Epithelial cell of prostate (primary cell): ENCODE results near the gene AGBL3.
"Not testable (repeated sequence)": the region's sequence is repeated elsewhere in the genome, so short reads cannot be mapped to it uniquely, and the experiment has no call there.

Experiments used
- DNase-seq: peaks from one replicate; pipeline ENCODE4 v3.0.0-alpha.2; 2011; ENCODE audit warnings: low read depth, low spot score
- H3K27ac ChIP-seq: fragments of 450-650 bp; 2 replicates; pipeline ENCODE4 v1.5.1; 2017; ENCODE audit warnings: mild to moderate bottlenecking

AGBL3 gene

GRCh38 chr7:135074096-135074495 lies 87.8 kb downstream of the AGBL3 start:
- no peak for DNase-seq
- no peak overlapping the region for H3K27ac ChIP-seq

- H3K27ac ChIP-seq, result no peak overlapping the region
Observed at GRCh38 chr7:135074531-135074930, 88.2 kb downstream of the AGBL3 start.

GRCh38 chr7:135075716-135076115 lies 89.4 kb downstream of the AGBL3 start:
- no peak for DNase-seq
- no peak overlapping the region for H3K27ac ChIP-seq

More at GRCh38 chr7:135074531-135074930, 88.2 kb downstream of the AGBL3 start:
- DNase-seq, result no peak

- H3K27ac ChIP-seq, result no peak overlapping the region
- no peak for DNase-seq
Observed at GRCh38 chr7:135076882-135077281, 90.6 kb downstream of the AGBL3 start.

GRCh38 chr7:135077642-135078041 lies 91.3 kb downstream of the AGBL3 start:
- H3K27ac ChIP-seq, result no peak overlapping the region
- no peak for DNase-seq

GRCh38 chr7:135078051-135078450 lies 91.7 kb downstream of the AGBL3 start:
- no peak overlapping the region for H3K27ac ChIP-seq
- no peak for DNase-seq

GRCh38 chr7:135079068-135079467 lies 92.8 kb downstream of the AGBL3 start:
- no peak for DNase-seq
- no peak overlapping the region for H3K27ac ChIP-seq

- no peak for DNase-seq
- H3K27ac ChIP-seq, result no peak overlapping the region
Observed at GRCh38 chr7:135083005-135083404, 96.7 kb downstream of the AGBL3 start.

- no peak for DNase-seq
- no peak overlapping the region for H3K27ac ChIP-seq
Observed at GRCh38 chr7:135088566-135088965, 102.3 kb downstream of the AGBL3 start.

GRCh38 chr7:135091717-135092116 lies 105.4 kb downstream of the AGBL3 start:
- no peak for DNase-seq
- no peak overlapping the region for H3K27ac ChIP-seq

GRCh38 chr7:135094472-135095237 lies 108.3 kb downstream of the AGBL3 start:
- DNase-seq, result no peak
- no peak overlapping the region for H3K27ac ChIP-seq

GRCh38 chr7:135095450-135095849 lies 109.1 kb downstream of the AGBL3 start:
- no peak for DNase-seq
- no peak overlapping the region for H3K27ac ChIP-seq

GRCh38 chr7:135098391-135098790 lies 112.1 kb downstream of the AGBL3 start:
- no peak for DNase-seq

GRCh38 chr7:135100856-135101255 lies 114.5 kb downstream of the AGBL3 start:
- H3K27ac ChIP-seq, result no peak overlapping the region
- peak; percentile 31 for DNase-seq

More at GRCh38 chr7:135098391-135098790, 112.1 kb downstream of the AGBL3 start:
- no peak overlapping the region for H3K27ac ChIP-seq

- no peak for DNase-seq
- no peak overlapping the region for H3K27ac ChIP-seq
Observed at GRCh38 chr7:135102372-135102771, 116.1 kb downstream of the AGBL3 start.

- no peak overlapping the region for H3K27ac ChIP-seq
- DNase-seq, result no peak
Observed at GRCh38 chr7:135109562-135109961, 123.3 kb downstream of the AGBL3 start.

GRCh38 chr7:135109976-135110375 lies 123.7 kb downstream of the AGBL3 start:
- no peak for DNase-seq

GRCh38 chr7:135111379-135111778 lies 125.1 kb downstream of the AGBL3 start:
- DNase-seq, result no peak

More at GRCh38 chr7:135109976-135110375, 123.7 kb downstream of the AGBL3 start:
- no peak overlapping the region for H3K27ac ChIP-seq

GRCh38 chr7:135114622-135115021 lies 128.3 kb downstream of the AGBL3 start:
- no peak overlapping the region for H3K27ac ChIP-seq
- DNase-seq, result no peak

More at GRCh38 chr7:135111379-135111778, 125.1 kb downstream of the AGBL3 start:
- H3K27ac ChIP-seq, result no peak overlapping the region

- no peak overlapping the region for H3K27ac ChIP-seq
- no peak for DNase-seq
Observed at GRCh38 chr7:135117096-135117495, 130.8 kb downstream of the AGBL3 start.

GRCh38 chr7:135121868-135122267 lies 135.6 kb downstream of the AGBL3 start:
- no peak for DNase-seq
- no peak overlapping the region for H3K27ac ChIP-seq

- not testable (repeated sequence) for DNase-seq, H3K27ac ChIP-seq
Observed at GRCh38 chr7:135124631-135125030, 138.3 kb downstream of the AGBL3 start.
